Sigmoid colon (tissue), 7 donors: ENCODE results near the gene CCP110. TPM values are rescaled to one million over a fixed set of nuclear protein-coding genes. Genes with fewer than 3 reads are reported as not detected.

Experiments used
- DNase-seq: peaks from one replicate; pipeline ENCODE4 v3.0.0-alpha.2; 2019
- H3K27ac ChIP-seq, 4 donors: fragments of 200-600 bp; sonication (generic); one replicate each; pipeline ENCODE4 v1.5.1; 2016 to 2019; ENCODE audit warnings: mild to moderate bottlenecking in 1 of 4
- H3K27me3 ChIP-seq, 3 donors: fragments of 200-600 bp; sonication (generic); one replicate each; pipeline ENCODE4 v1.5.1; 2019; ENCODE audit warnings: mild to moderate bottlenecking in 1 of 3
- H3K36me3 ChIP-seq, 4 donors: fragments of 200-600 bp; sonication (generic); one replicate each; pipeline ENCODE4 v1.5.1; 2016 to 2019
- H3K4me1 ChIP-seq, 4 donors: fragments of 200-600 bp; sonication (generic); one replicate each; pipeline ENCODE4 v1.5.1; 2017 to 2019
- H3K4me3 ChIP-seq, 4 donors: fragments of 200-600 bp; sonication (generic); one replicate each; pipeline ENCODE4 v1.5.1; 2017 to 2019; ENCODE audit warnings: mild to moderate bottlenecking in 2 of 4, moderate library complexity in 1 of 4
- H3K9me3 ChIP-seq, 4 donors: fragments of 200-600 bp in 3 of 4; sonication (generic) in 3 of 4; one replicate each; pipeline versions ENCODE4 v1.5.1 to v1.6.1; 2013 to 2019
- EP300 ChIP-seq, 4 donors: sonication (generic); formaldehyde crosslinking; IDR thresholded peaks; one replicate each; pipeline ENCODE4 v1.6.1; 2017; ENCODE audit warnings: antibody characterized with exemption in 4 of 4
- POLR2A ChIP-seq, 2 donors: fragments of 450-650 bp; IDR thresholded peaks; one replicate each; pipeline ENCODE4 v1.6.1; 2016; ENCODE audit warnings: antibody characterized with exemption in 2 of 2, mild to moderate bottlenecking in 2 of 2, moderate library complexity in 2 of 2
- POLR2AphosphoS5 ChIP-seq, 4 donors: sonication (generic); formaldehyde crosslinking; IDR thresholded peaks; one replicate each; pipeline ENCODE4 v1.6.1; 2017; ENCODE audit warnings: antibody characterized with exemption in 4 of 4
- WGBS, 2 donors: extraction: QIAGEN DNeasy Blood & Tissue Kit; methylation state at CpG; one replicate each; pipeline ENCODE4 v1.1.7; 2013; 5-methylcytosine and 5-hydroxymethylcytosine counted together
- intact Hi-C: fragments of 100-400 bp; cut with DNase I; formaldehyde crosslinking; loops from one replicate; pipeline ENCODE4 v1.15.1; 2023
- polyA plus RNA-seq, 3 donors: library from polyadenylated mRNA; stranded (reverse); fragments of 200-250 nt; gene quantifications; one replicate each; pipeline ENCODE4 v1.2.3, GENCODE V29; 2013
- total RNA-seq, 4 donors: library from RNA; depleted of rRNA; stranded (reverse); fragments of >200 nt; gene quantifications; one replicate each; pipeline ENCODE4 v1.1.0, GENCODE V29; 2016
- TF ChIP-seq, protein P1 (sequence below), 4 experiments: fragments of 450-650 bp in 3 of 4; fragments of 200-600 bp in 1 of 4; IDR thresholded peaks; one replicate each; pipeline ENCODE4 v1.5.1; 2016 to 2019; ENCODE audit warnings: antibody characterized with exemption in 4 of 4, mild to moderate bottlenecking in 3 of 4, moderate library complexity in 2 of 4
- donor health status: healthy with polysubstance abuse.
- donor health status: Bipolar disorder and iron deficiency.
- donor health status: healthy.

The CCP110 gene
- total and polyA plus RNA-seq, 7 donors, result 2.4 to 20.7 (median 13.3) TPM

- Histone ChIP-seq H3K36me3 (peaks cover 0 to 15% (median 0%) of the 10 kb centered on the region in 4 donors), H3K4me3 (peak overlapping the region; percentile 80 to 98 (median 90)), H3K27me3 (no peaks in the 10 kb centered on the region), H3K27ac (peak overlapping the region; percentile 71 to 83 (median 81)), H3K9me3 (no peaks in the 10 kb centered on the region), H3K4me1 (peaks cover 0 to 45% (median 35%) of the 10 kb centered on the region in 4 donors)
- TF ChIP-seq EP300 (IDR thresholded peaks at IDR 0.05) (no peak), POLR2AphosphoS5 (IDR thresholded peaks at IDR 0.05) (no peak), POLR2A (IDR thresholded peaks at IDR 0.05) (no peak)
- TF ChIP-seq, protein P1, sequence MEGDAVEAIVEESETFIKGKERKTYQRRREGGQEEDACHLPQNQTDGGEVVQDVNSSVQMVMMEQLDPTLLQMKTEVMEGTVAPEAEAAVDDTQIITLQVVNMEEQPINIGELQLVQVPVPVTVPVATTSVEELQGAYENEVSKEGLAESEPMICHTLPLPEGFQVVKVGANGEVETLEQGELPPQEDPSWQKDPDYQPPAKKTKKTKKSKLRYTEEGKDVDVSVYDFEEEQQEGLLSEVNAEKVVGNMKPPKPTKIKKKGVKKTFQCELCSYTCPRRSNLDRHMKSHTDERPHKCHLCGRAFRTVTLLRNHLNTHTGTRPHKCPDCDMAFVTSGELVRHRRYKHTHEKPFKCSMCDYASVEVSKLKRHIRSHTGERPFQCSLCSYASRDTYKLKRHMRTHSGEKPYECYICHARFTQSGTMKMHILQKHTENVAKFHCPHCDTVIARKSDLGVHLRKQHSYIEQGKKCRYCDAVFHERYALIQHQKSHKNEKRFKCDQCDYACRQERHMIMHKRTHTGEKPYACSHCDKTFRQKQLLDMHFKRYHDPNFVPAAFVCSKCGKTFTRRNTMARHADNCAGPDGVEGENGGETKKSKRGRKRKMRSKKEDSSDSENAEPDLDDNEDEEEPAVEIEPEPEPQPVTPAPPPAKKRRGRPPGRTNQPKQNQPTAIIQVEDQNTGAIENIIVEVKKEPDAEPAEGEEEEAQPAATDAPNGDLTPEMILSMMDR (IDR thresholded peaks at IDR 0.05), result no peak
- peak; percentile 66 for DNase-seq
- 0% methylated on average over 11 of the region's 11 CpGs for WGBS, 2 donors
- intact Hi-C loops, result loop anchor here (5.0 to 10.0 kb wide), 4 partner anchors 191 to 722 kb away; partner anchors contain the start of genes ARL6IP1, COQ7, IQCK and KNOP1
Measured at GRCh38 chr16:19524356-19524615, 544 bp downstream of the CCP110 start.

- TF ChIP-seq EP300 (IDR thresholded peaks at IDR 0.05), result no peak
- TF ChIP-seq POLR2AphosphoS5 (IDR thresholded peaks at IDR 0.05), result no peak
- TF ChIP-seq, protein P1 (IDR thresholded peaks at IDR 0.05), result no peak
- no peak for TF ChIP-seq POLR2A (IDR thresholded peaks at IDR 0.05)
- peak overlapping the region; percentile 71 to 83 (median 81) for H3K27ac ChIP-seq
Measured at GRCh38 chr16:19524616-19525384, 1.1 kb downstream of the CCP110 start.

DNA sequence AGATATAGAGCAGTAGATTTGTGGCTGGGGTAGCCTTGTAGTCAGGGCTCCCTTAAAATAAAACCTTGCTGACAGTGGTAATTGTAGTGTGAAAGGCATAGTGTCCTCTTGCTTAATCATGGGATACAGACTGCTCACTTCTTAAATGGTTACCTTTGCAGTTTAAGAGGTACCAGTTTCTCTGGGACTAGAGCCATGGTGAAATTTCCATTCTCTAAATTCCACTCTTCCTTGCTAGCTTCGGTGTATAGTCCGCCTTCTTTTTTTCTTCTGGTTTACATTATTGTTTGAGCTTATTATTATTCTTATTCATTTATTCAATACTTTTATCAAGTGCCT lies 1.6 kb downstream of the CCP110 start:
- Histone ChIP-seq H3K4me3 (peak overlapping the region in 2 of 4 donors; percentile 80 to 98), H3K9me3 (no peaks in the 10 kb centered on the region), H3K27ac (no peak overlapping the region), H3K27me3 (no peaks in the 10 kb centered on the region), H3K36me3 (peaks cover 0 to 17% (median 0%) of the 10 kb centered on the region in 4 donors), H3K4me1 (peaks cover 0 to 36% (median 26%) of the 10 kb centered on the region in 4 donors)
- intact Hi-C loops, result loop anchor here (10.0 kb wide), 1 partner anchor 189 kb away; the partner anchor contains the start of genes IQCK and KNOP1
- 91 to 94% methylated on average over 2 of the region's 2 CpGs for WGBS, 2 donors
- TF ChIP-seq, protein P1 (IDR thresholded peaks at IDR 0.05), result no peak
- TF ChIP-seq POLR2A (IDR thresholded peaks at IDR 0.05), result no peak
- no peak for TF ChIP-seq EP300 (IDR thresholded peaks at IDR 0.05)
- TF ChIP-seq POLR2AphosphoS5 (IDR thresholded peaks at IDR 0.05), result no peak
- no peak for DNase-seq

More at GRCh38 chr16:19524616-19525384, 1.1 kb downstream of the CCP110 start:
- intact Hi-C loops, result loop anchor here (5.0 to 10.0 kb wide), 4 partner anchors 190 to 722 kb away; partner anchors contain the start of genes ARL6IP1, COQ7, IQCK and KNOP1
- H3K4me3 ChIP-seq, result peak overlapping the region; percentile 80 to 98 (median 90)
- H3K27me3 ChIP-seq, result no peaks in the 10 kb centered on the region
- H3K4me1 ChIP-seq, result peaks cover 0 to 42% (median 31%) of the 10 kb centered on the region in 4 donors
- H3K9me3 ChIP-seq, result no peaks in the 10 kb centered on the region
- peaks cover 0 to 17% (median 0%) of the 10 kb centered on the region in 4 donors for H3K36me3 ChIP-seq
- no peak for DNase-seq
- WGBS, 2 donors, result 17 to 51% methylated on average over 19 of the region's 19 CpGs

DNA sequence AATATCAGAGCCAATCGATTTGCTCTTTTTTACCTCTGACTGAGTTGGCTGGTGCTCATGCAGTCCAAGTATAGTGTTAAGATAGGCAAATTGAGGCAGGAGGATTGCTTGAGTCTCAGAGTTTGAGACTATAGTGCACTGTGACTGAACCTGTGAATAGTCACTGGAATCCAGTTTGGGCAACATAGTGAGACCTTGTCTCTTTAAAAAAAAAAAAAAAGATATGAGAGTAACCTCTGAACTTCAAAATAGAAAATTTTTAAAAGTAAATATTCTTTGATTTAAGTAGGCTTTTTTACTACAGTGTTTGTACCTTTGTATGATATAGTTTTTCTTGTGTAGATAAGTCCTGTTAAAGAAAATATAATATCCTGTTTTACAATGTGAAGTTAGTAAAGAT lies 3.4 kb downstream of the CCP110 start:
- no peak overlapping the region for H3K4me3 ChIP-seq
- TF ChIP-seq POLR2AphosphoS5 (IDR thresholded peaks at IDR 0.05) (no peak), EP300 (IDR thresholded peaks at IDR 0.05) (no peak), POLR2A (IDR thresholded peaks at IDR 0.05) (no peak)
- TF ChIP-seq, protein P1 (IDR thresholded peaks at IDR 0.05), result no peak
- no peak for DNase-seq
- WGBS, 2 donors, result 65 to 90% methylated on average over 1 of the region's 1 CpG
- H3K27ac ChIP-seq, result no peak overlapping the region
- intact Hi-C loops, result loop anchor here (10.0 kb wide), 1 partner anchor 188 kb away; the partner anchor contains the start of genes IQCK and KNOP1
- H3K4me1 ChIP-seq, result peaks cover 0 to 27% (median 16%) of the 10 kb centered on the region in 4 donors
- no peaks in the 10 kb centered on the region for H3K9me3 ChIP-seq
- H3K27me3 ChIP-seq, result no peaks in the 10 kb centered on the region
- H3K36me3 ChIP-seq, result peaks cover 0 to 17% (median 0%) of the 10 kb centered on the region in 4 donors
